Sigmoid colon (tissue), 7 donors: ENCODE measurements around the gene ALDH3B1. TPM values are rescaled to one million over a fixed set of nuclear protein-coding genes. Genes with fewer than 3 reads are reported as not detected.

Experiments
- DNase-seq: peaks from one replicate; pipeline ENCODE4 v3.0.0-alpha.2; 2019
- H3K27ac ChIP-seq, 4 donors: fragments of 200-600 bp; sonication (generic); one replicate each; pipeline ENCODE4 v1.5.1; 2016 to 2019; ENCODE audit warnings: mild to moderate bottlenecking in 1 of 4
- H3K27me3 ChIP-seq, 3 donors: fragments of 200-600 bp; sonication (generic); one replicate each; pipeline ENCODE4 v1.5.1; 2019; ENCODE audit warnings: mild to moderate bottlenecking in 1 of 3
- H3K36me3 ChIP-seq, 4 donors: fragments of 200-600 bp; sonication (generic); one replicate each; pipeline ENCODE4 v1.5.1; 2016 to 2019
- H3K4me1 ChIP-seq, 4 donors: fragments of 200-600 bp; sonication (generic); one replicate each; pipeline ENCODE4 v1.5.1; 2017 to 2019
- H3K4me3 ChIP-seq, 4 donors: fragments of 200-600 bp; sonication (generic); one replicate each; pipeline ENCODE4 v1.5.1; 2017 to 2019; ENCODE audit warnings: mild to moderate bottlenecking in 2 of 4, moderate library complexity in 1 of 4
- H3K9me3 ChIP-seq, 4 donors: fragments of 200-600 bp in 3 of 4; sonication (generic) in 3 of 4; one replicate each; pipeline versions ENCODE4 v1.5.1 to v1.6.1; 2013 to 2019
- CTCF ChIP-seq, 4 experiments: fragments of 450-650 bp in 3 of 4; fragments of 200-600 bp in 1 of 4; IDR thresholded peaks; one replicate each; pipeline ENCODE4 v1.5.1; 2016 to 2019; ENCODE audit warnings: antibody characterized with exemption in 4 of 4, mild to moderate bottlenecking in 3 of 4, moderate library complexity in 2 of 4
- EP300 ChIP-seq, 4 donors: sonication (generic); formaldehyde crosslinking; IDR thresholded peaks; one replicate each; pipeline ENCODE4 v1.6.1; 2017; ENCODE audit warnings: antibody characterized with exemption in 4 of 4
- POLR2A ChIP-seq, 2 donors: fragments of 450-650 bp; IDR thresholded peaks; one replicate each; pipeline ENCODE4 v1.6.1; 2016; ENCODE audit warnings: antibody characterized with exemption in 2 of 2, mild to moderate bottlenecking in 2 of 2, moderate library complexity in 2 of 2
- POLR2AphosphoS5 ChIP-seq, 4 donors: sonication (generic); formaldehyde crosslinking; IDR thresholded peaks; one replicate each; pipeline ENCODE4 v1.6.1; 2017; ENCODE audit warnings: antibody characterized with exemption in 4 of 4
- WGBS, 2 donors: extraction: QIAGEN DNeasy Blood & Tissue Kit; methylation state at CpG; one replicate each; pipeline ENCODE4 v1.1.7; 2013; 5-methylcytosine and 5-hydroxymethylcytosine counted together
- intact Hi-C: fragments of 100-400 bp; cut with DNase I; formaldehyde crosslinking; loops from one replicate; pipeline ENCODE4 v1.15.1; 2023
- polyA plus RNA-seq, 3 donors: library from polyadenylated mRNA; stranded (reverse); fragments of 200-250 nt; gene quantifications; one replicate each; pipeline ENCODE4 v1.2.3, GENCODE V29; 2013
- total RNA-seq, 4 donors: library from RNA; depleted of rRNA; stranded (reverse); fragments of >200 nt; gene quantifications; one replicate each; pipeline ENCODE4 v1.1.0, GENCODE V29; 2016
- donor health status: healthy with polysubstance abuse.
- donor health status: Bipolar disorder and iron deficiency.
- donor health status: healthy.

ALDH3B1 gene
- total and polyA plus RNA-seq, 7 donors, result 6.2 to 14.7 (median 10.9) TPM

DNA sequence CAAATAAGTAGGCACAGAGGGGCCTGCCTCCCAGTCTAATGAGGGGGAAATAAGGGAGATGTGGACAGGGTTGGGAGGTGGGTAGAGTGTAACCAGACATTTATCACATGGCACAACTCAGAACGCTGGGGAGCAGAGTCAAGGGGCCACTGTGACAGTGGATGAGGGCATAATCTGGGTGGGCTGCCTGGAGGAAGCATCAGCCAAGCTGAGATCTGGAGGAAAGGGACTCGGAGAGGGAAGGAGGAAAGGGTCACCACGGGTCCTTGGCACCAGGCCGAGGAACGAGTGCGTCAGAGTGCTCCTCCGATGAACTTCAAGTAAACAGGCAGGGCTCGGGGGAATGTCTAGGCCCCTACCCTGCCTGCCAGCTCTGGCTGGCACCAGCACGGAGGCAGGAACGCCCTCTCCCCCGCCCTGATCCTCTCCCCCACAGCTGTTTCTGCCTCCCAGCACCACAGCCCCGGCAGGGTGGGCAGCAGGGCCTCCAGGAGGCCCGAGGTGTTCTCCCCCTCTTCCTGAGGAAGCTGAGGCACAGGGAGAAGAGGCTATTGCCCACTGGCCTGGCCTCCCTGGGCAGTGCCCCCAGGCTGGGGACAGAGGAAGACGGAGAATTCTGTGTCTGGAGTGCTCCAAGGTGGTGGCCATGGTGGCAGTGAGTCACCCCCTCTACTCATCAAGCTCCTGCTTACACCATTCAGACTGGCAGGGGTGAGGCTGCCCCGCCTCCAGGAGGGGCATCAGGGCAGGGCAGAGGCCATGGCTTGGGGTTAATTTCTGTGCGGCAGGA is 4.2 kb downstream of the ALDH3B1 start:
- H3K4me1 ChIP-seq, result peaks cover 0 to 64% (median 53%) of the 10 kb centered on the region in 4 donors
- H3K36me3 ChIP-seq, result no peaks in the 10 kb centered on the region
- intact Hi-C loops, result no loop called here
- DNase-seq, result peak; percentile 86
- no peak overlapping the region for H3K4me3 ChIP-seq
- peak in 1 of 4 donors; percentile 16 for TF ChIP-seq POLR2AphosphoS5 (IDR thresholded peaks at IDR 0.05)
- TF ChIP-seq POLR2A (IDR thresholded peaks at IDR 0.05), result no peak
- WGBS, 2 donors, result 14 to 43% methylated on average over 16 of the region's 16 CpGs
- no peaks in the 10 kb centered on the region for H3K27me3 ChIP-seq
- H3K9me3 ChIP-seq, result no peaks in the 10 kb centered on the region
- H3K27ac ChIP-seq, result peak overlapping the region; percentile 52 to 93 (median 74)

- H3K27ac ChIP-seq, result peak overlapping the region; percentile 21 to 93 (median 74)
- no peaks in the 10 kb centered on the region for H3K36me3 ChIP-seq
- peaks cover 0 to 58% (median 46%) of the 10 kb centered on the region in 4 donors for H3K4me1 ChIP-seq
- intact Hi-C loops, result no loop called here
- WGBS, 2 donors, result 87 to 89% methylated on average over 19 of the region's 19 CpGs
- no peak for TF ChIP-seq POLR2A (IDR thresholded peaks at IDR 0.05)
- no peak for TF ChIP-seq POLR2AphosphoS5 (IDR thresholded peaks at IDR 0.05)
- no peak for TF ChIP-seq EP300 (IDR thresholded peaks at IDR 0.05)
- H3K4me3 ChIP-seq, result no peak overlapping the region
- no peaks in the 10 kb centered on the region for H3K9me3 ChIP-seq
- DNase-seq, result no peak
- H3K27me3 ChIP-seq, result no peaks in the 10 kb centered on the region
These were observed 4.9 kb downstream of the ALDH3B1 start for GRCh38 chr11:68014947-68015447.

DNA sequence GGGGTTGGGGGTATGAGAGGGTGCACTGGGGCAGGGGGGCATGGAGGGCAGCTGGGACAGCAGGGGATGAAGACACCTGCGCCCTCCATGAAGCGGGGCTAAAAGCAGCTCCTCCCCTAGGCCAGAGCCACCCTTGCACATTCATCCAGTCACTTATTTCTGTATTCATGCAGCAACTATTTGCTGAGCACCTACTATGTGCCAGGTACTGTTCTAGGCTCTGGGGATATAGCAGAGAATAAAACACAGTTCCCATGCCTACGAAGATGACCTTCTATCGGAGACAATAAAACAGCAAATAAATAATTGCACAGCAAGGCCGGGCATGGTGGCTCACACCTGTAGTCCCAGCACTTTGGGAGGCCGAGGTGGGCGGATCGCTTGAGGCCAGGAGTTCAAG is 5.3 kb downstream of the ALDH3B1 start:
- peaks cover 0 to 53% (median 42%) of the 10 kb centered on the region in 4 donors for H3K4me1 ChIP-seq
- H3K9me3 ChIP-seq, result no peaks in the 10 kb centered on the region
- no peak overlapping the region for H3K4me3 ChIP-seq
- no peak for DNase-seq
- no peaks in the 10 kb centered on the region for H3K36me3 ChIP-seq
- 95 to 96% methylated on average over 8 of the region's 8 CpGs for WGBS, 2 donors
- intact Hi-C loops, result no loop called here
- H3K27ac ChIP-seq, result no peak overlapping the region
- no peaks in the 10 kb centered on the region for H3K27me3 ChIP-seq
- TF ChIP-seq CTCF (IDR thresholded peaks at IDR 0.05) (no peak), EP300 (IDR thresholded peaks at IDR 0.05) (no peak), POLR2AphosphoS5 (IDR thresholded peaks at IDR 0.05) (no peak), POLR2A (IDR thresholded peaks at IDR 0.05) (no peak)

DNA sequence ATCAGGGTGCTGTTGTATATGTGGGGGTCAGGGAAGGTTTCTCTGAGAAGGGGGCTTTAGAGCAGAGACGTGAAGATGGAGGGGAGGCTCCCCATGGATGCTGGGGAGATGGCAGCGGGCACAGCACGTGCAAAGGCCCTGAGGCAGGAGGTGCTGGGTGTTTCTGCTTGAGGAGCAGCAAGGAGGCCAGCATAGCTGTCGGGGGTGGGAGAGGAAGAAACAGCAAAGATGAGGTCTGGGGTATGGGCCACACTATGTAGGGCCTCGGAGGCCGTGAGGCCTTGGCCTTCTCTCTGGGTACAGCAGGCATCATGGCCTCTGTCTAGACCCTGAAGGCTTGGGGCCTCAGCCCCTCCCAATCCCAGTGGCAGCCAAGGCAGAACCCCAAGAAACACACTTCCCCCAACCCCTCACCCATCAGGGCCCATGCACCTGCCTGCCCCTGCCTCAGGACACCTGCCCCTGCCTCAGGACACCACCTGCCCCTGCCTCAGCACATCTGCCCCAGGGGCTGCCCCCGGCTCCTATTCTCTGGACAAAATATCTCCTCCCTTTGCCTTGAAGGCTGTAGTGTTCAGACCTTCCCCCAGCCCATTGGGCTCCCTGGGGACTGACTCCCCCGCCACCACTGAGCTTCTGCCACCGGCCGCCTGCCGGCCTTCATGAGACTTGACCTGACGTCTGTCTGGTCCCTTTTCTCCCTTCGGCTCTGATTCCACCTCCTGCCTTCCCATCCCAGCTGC is 6.2 kb downstream of the ALDH3B1 start:
- Histone ChIP-seq H3K9me3 (no peaks in the 10 kb centered on the region), H3K27me3 (no peaks in the 10 kb centered on the region), H3K4me1 (peaks cover 0 to 44% (median 33%) of the 10 kb centered on the region in 4 donors), H3K27ac (no peak overlapping the region), H3K4me3 (no peak overlapping the region), H3K36me3 (no peaks in the 10 kb centered on the region)
- 71 to 72% methylated on average over 13 of the region's 13 CpGs for WGBS, 2 donors
- no peak for DNase-seq
- TF ChIP-seq POLR2A (IDR thresholded peaks at IDR 0.05) (no peak), CTCF (IDR thresholded peaks at IDR 0.05) (no peak), POLR2AphosphoS5 (IDR thresholded peaks at IDR 0.05) (no peak), EP300 (IDR thresholded peaks at IDR 0.05) (no peak)
- intact Hi-C loops, result no loop called here

- H3K36me3 ChIP-seq, result peaks cover 0 to 6% (median 0%) of the 10 kb centered on the region in 4 donors
- TF ChIP-seq EP300 (IDR thresholded peaks at IDR 0.05) (no peak), POLR2AphosphoS5 (IDR thresholded peaks at IDR 0.05) (no peak), POLR2A (IDR thresholded peaks at IDR 0.05) (no peak), CTCF (IDR thresholded peaks at IDR 0.05) (no peak)
- H3K27me3 ChIP-seq, result no peaks in the 10 kb centered on the region
- H3K9me3 ChIP-seq, result no peaks in the 10 kb centered on the region
- peaks cover 0 to 36% (median 27%) of the 10 kb centered on the region in 4 donors for H3K4me1 ChIP-seq
- WGBS, 2 donors, result 51 to 71% methylated on average over 16 of the region's 16 CpGs
- no peak overlapping the region for H3K4me3 ChIP-seq
- H3K27ac ChIP-seq, result no peak overlapping the region
- DNase-seq, result no peak
- intact Hi-C loops, result no loop called here
These were observed 7.0 kb downstream of the ALDH3B1 start for GRCh38 chr11:68016904-68017817.
